ENCODE results near the gene FAM177A1.
"Not testable (repeated sequence)": the region's sequence is repeated elsewhere in the genome, so short reads cannot be mapped to it uniquely, and the experiment has no call there.

The FAM177A1 gene

DNA sequence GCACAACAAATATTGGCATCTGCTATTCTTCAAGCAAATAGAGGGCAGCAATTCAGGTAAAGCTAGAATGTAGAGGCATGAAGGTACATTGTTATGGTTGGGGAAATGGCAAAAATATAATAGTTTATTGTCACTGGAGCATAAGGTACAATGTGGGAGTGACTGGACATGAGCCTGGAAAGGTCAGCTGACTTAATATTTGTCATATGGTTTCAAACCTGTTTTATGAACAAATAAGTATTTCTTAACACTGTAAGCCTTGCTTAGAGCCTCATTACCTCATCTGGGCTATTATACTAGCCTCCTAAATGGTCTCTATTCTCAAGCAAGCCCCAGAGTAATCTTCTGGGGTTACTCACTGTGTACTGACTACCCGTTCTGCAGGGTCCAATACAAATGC, 33.7 kb downstream of the FAM177A1 start:
- POLR2A ChIA-PET, result interaction anchor here (0.6 kb wide), 1 partner anchor 336 kb away, joined by 3 read pairs; no protein-coding TSS in a partner anchor
- Histone ChIP-seq H3K27me3 (replicated peaks in 2 of 5; ENCODE audit: control insufficient read depth in 4 of 5, insufficient read depth in 5 of 5, low read length in 4 of 5) (no peaks in the 10 kb centered on the region), H3K27ac (ENCODE audit: insufficient read depth in 1 of 2, low read depth in 1 of 2, low read length in 2 of 2, poor library complexity in 1 of 2, severe bottlenecking in 2 of 2) (no peak overlapping the region), H3K4me1 (ENCODE audit: control extremely low read depth in 1 of 4, control insufficient read depth in 4 of 4, insufficient read depth in 4 of 4, low read length in 3 of 4) (no peaks in the 10 kb centered on the region), H3K9me3 (ENCODE audit: control extremely low read depth in 1 of 5, control insufficient read depth in 4 of 5, insufficient read depth in 2 of 5, low read depth in 1 of 5, low read length in 4 of 5) (no peaks in the 10 kb centered on the region), H3K36me3 (ENCODE audit: control insufficient read depth in 4 of 4, insufficient read depth in 4 of 4, low read length in 3 of 4) (peaks cover 8 to 37% (median 16%) of the 10 kb centered on the region in 4 experiments), H3K4me3 (ENCODE audit: control insufficient read depth in 1 of 7, extremely low read depth in 1 of 7, insufficient read depth in 4 of 7, low read depth in 2 of 7, low read length in 6 of 7) (no peak overlapping the region)
- no peak for DNase-seq
- CTCF ChIA-PET, result no interaction called here
- no CpG with 5 or more reads among the region's 1 CpG for WGBS (ENCODE audit: insufficient coverage)

DNA sequence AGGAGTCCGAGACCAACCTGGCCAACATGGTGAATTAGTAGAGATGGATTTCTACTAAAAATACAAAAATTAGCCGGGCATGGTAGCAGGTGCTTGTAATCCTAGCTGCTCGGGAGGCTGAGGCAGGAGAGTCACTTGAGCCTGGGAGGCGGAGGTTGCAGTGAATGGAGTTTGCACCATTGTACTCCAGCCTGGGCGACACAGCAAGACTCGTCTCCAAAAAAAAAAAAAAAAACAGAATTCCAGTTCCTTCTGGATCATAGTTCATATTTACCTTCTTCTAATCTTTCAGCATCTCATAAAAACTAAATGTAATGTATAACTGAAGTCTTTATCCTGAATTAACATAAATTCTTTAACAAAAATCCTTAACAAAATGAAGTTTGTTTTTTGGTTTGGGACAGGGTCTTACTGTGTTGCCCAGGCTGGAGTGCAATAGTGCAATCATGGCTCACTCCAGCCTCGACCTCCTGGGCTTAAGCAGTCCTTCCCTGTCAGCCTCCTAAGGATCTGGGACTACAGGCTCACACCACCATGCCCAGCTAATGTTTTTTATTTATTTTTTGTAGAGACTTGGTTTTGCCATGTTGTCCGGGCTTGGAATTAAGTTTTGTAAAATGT, 37.6 kb downstream of the FAM177A1 start:
- no peak for DNase-seq
- 100% methylated on average over 2 of the region's 8 CpGs for WGBS (ENCODE audit: insufficient coverage)
- H3K27me3 ChIP-seq (replicated peaks in 2 of 5; ENCODE audit: control insufficient read depth in 4 of 5, insufficient read depth in 5 of 5, low read length in 4 of 5), result no peaks in the 10 kb centered on the region
- no peaks in the 10 kb centered on the region for H3K9me3 ChIP-seq (ENCODE audit: control extremely low read depth in 1 of 5, control insufficient read depth in 4 of 5, insufficient read depth in 2 of 5, low read depth in 1 of 5, low read length in 4 of 5)
- no peak overlapping the region for H3K4me3 ChIP-seq (ENCODE audit: control insufficient read depth in 1 of 7, extremely low read depth in 1 of 7, insufficient read depth in 4 of 7, low read depth in 2 of 7, low read length in 6 of 7)
- H3K36me3 ChIP-seq (ENCODE audit: control insufficient read depth in 4 of 4, insufficient read depth in 4 of 4, low read length in 3 of 4), result peaks cover 16 to 57% (median 30%) of the 10 kb centered on the region in 4 experiments
- ChIA-PET CTCF (no interaction called here), POLR2A (interaction anchor here (0.6 kb wide), 2 partner anchors 293 to 344 kb away, joined by 3 to 7 read pairs; no protein-coding TSS in a partner anchor)
- no peak overlapping the region for H3K27ac ChIP-seq (ENCODE audit: insufficient read depth in 1 of 2, low read depth in 1 of 2, low read length in 2 of 2, poor library complexity in 1 of 2, severe bottlenecking in 2 of 2)
- no peaks in the 10 kb centered on the region for H3K4me1 ChIP-seq (ENCODE audit: control extremely low read depth in 1 of 4, control insufficient read depth in 4 of 4, insufficient read depth in 4 of 4, low read length in 3 of 4)

DNA sequence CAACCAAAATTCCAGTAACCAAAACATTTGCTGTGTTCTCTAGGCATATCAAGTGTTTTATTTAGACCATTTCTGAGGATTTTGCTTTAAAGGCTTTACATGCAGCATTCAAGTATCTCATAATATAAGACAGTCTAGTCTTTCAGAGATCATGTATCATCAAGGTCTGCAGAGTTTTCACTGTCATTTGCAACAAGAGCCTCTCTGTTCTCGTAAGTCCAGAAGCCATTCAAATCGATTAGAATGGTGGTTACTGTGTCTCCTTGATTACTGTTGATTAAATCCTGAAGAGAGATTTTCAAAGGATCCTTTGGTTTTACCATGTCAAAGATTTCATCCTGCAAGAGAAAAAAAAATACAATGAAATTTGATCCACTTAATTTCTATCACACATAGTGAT, 39.4 kb downstream of the FAM177A1 start:
- ChIA-PET CTCF (no interaction called here), POLR2A (no interaction called here)
- no peaks in the 10 kb centered on the region for H3K27me3 ChIP-seq (replicated peaks in 2 of 5; ENCODE audit: control insufficient read depth in 4 of 5, insufficient read depth in 5 of 5, low read length in 4 of 5)
- H3K9me3 ChIP-seq (ENCODE audit: control extremely low read depth in 1 of 5, control insufficient read depth in 4 of 5, insufficient read depth in 2 of 5, low read depth in 1 of 5, low read length in 4 of 5), result no peaks in the 10 kb centered on the region
- peaks cover 9 to 49% (median 29%) of the 10 kb centered on the region in 4 experiments for H3K36me3 ChIP-seq (ENCODE audit: control insufficient read depth in 4 of 4, insufficient read depth in 4 of 4, low read length in 3 of 4)
- H3K27ac ChIP-seq (ENCODE audit: insufficient read depth in 1 of 2, low read depth in 1 of 2, low read length in 2 of 2, poor library complexity in 1 of 2, severe bottlenecking in 2 of 2), result no peak overlapping the region
- H3K4me1 ChIP-seq (ENCODE audit: control extremely low read depth in 1 of 4, control insufficient read depth in 4 of 4, insufficient read depth in 4 of 4, low read length in 3 of 4), result no peaks in the 10 kb centered on the region
- H3K4me3 ChIP-seq (ENCODE audit: control insufficient read depth in 1 of 7, extremely low read depth in 1 of 7, insufficient read depth in 4 of 7, low read depth in 2 of 7, low read length in 6 of 7), result no peak overlapping the region
- no peak for DNase-seq
- WGBS (ENCODE audit: insufficient coverage), result 83% methylated on average over 1 of the region's 2 CpGs

DNA sequence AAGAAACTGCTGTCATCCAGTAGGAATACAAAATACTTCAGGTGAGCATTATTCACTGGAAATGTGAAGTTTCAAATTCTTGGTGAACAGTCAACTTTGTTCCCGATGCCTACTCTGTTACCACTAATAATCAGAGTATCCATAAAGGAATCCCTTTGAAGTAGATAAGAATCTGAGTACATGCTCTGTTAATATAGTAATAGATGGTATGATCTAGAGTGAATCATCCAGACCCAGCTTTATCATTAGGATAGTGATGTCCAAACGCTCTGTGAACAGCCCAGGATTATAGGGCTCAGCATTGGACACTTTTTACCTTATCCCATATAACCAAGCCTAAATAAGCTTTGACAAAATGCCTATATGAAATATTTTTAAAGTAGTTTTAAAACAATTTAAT, 42.4 kb downstream of the FAM177A1 start:
- Histone ChIP-seq H3K9me3 (ENCODE audit: control extremely low read depth in 1 of 5, control insufficient read depth in 4 of 5, insufficient read depth in 2 of 5, low read depth in 1 of 5, low read length in 4 of 5) (peaks cover 0 to 4% (median 0%) of the 10 kb centered on the region in 5 experiments), H3K36me3 (ENCODE audit: control insufficient read depth in 4 of 4, insufficient read depth in 4 of 4, low read length in 3 of 4) (peaks cover 17 to 61% (median 31%) of the 10 kb centered on the region in 4 experiments), H3K4me3 (ENCODE audit: control insufficient read depth in 1 of 7, extremely low read depth in 1 of 7, insufficient read depth in 4 of 7, low read depth in 2 of 7, low read length in 6 of 7) (no peak overlapping the region), H3K27ac (ENCODE audit: insufficient read depth in 1 of 2, low read depth in 1 of 2, low read length in 2 of 2, poor library complexity in 1 of 2, severe bottlenecking in 2 of 2) (no peak overlapping the region), H3K4me1 (ENCODE audit: control extremely low read depth in 1 of 4, control insufficient read depth in 4 of 4, insufficient read depth in 4 of 4, low read length in 3 of 4) (no peaks in the 10 kb centered on the region), H3K27me3 (replicated peaks in 2 of 5; ENCODE audit: control insufficient read depth in 4 of 5, insufficient read depth in 5 of 5, low read length in 4 of 5) (no peaks in the 10 kb centered on the region)
- POLR2A ChIA-PET, result no interaction called here
- no peak for DNase-seq
- CTCF ChIA-PET, result interaction anchor here (0.6 kb wide), 1 partner anchor 323 kb away, joined by 3 read pairs; no protein-coding TSS in a partner anchor
- no CpG with 5 or more reads among the region's 2 CpGs for WGBS (ENCODE audit: insufficient coverage)

GRCh38 chr14:35094645-35095044, 48.6 kb downstream of the FAM177A1 start:
- H3K27me3 ChIP-seq (replicated peaks in 2 of 5; ENCODE audit: control insufficient read depth in 4 of 5, insufficient read depth in 5 of 5, low read length in 4 of 5); H3K9me3 ChIP-seq (ENCODE audit: control extremely low read depth in 1 of 5, control insufficient read depth in 4 of 5, insufficient read depth in 2 of 5, low read depth in 1 of 5, low read length in 4 of 5); H3K4me1 ChIP-seq (ENCODE audit: control extremely low read depth in 1 of 4, control insufficient read depth in 4 of 4, insufficient read depth in 4 of 4, low read length in 3 of 4); DNase-seq; H3K27ac ChIP-seq (ENCODE audit: insufficient read depth in 1 of 2, low read depth in 1 of 2, low read length in 2 of 2, poor library complexity in 1 of 2, severe bottlenecking in 2 of 2); H3K4me3 ChIP-seq (ENCODE audit: control insufficient read depth in 1 of 7, extremely low read depth in 1 of 7, insufficient read depth in 4 of 7, low read depth in 2 of 7, low read length in 6 of 7): not testable (repeated sequence)
- CTCF ChIA-PET, result interaction anchor here (1.0 kb wide), 1 partner anchor 48 kb away, joined by 3 read pairs; the partner anchor contains the start of gene FAM177A1
- whole genome bisulfite sequencing (ENCODE audit: insufficient coverage), result 100% methylated on average over 4 of the region's 6 CpGs
- POLR2A ChIA-PET, result interaction anchor here (0.6 kb wide), 1 partner anchor 20 kb away, joined by 4 read pairs; no protein-coding TSS in a partner anchor
- peaks cover 7 to 70% (median 30%) of the 10 kb centered on the region in 4 experiments for H3K36me3 ChIP-seq (ENCODE audit: control insufficient read depth in 4 of 4, insufficient read depth in 4 of 4, low read length in 3 of 4)

DNA sequence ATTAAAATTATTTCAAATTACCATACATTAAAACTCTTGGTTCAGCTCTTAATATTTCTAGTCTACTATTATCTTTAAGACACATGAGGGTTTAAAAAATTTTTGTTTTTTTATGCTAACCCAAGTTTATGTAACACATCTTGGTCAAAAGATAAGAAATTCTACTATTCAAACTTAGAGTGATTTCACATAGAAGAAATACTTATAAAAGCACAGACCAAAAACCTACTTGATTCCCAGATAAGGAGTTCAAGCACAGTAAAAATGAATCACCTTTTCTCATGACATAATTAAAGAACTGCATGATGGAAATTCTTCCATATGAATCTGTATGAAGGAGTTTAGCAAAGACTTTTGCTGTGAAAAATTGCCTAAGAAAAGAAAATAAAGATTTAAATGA, 61.8 kb downstream of the FAM177A1 start:
- ChIA-PET POLR2A (no interaction called here), CTCF (interaction anchor here (0.7 to 0.9 kb wide), 2 partner anchors 14 to 314 kb away, joined by 3 read pairs; partner anchors contain the start of gene PPP2R3C)
- peaks cover 22 to 74% (median 48%) of the 10 kb centered on the region in 4 experiments for H3K36me3 ChIP-seq (ENCODE audit: control insufficient read depth in 4 of 4, insufficient read depth in 4 of 4, low read length in 3 of 4)

DNA sequence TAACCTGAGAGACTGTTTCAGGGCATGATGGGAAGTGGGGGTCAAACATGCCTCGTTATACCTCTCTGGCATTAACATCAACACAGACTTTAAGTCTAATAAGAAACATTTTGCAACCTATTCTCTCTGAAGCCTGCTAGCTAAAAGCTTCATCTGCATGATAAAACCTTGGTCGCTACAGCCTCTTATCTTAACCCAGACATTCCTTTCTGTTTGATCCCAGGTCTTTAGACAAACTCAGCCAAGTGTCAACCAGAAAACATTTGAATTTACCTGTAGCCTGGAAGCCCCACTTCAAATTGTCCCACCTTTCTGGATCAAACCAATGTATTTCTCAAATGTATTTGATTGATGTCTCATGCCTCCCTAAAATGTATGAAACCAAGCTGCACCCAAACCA, 66.6 kb downstream of the FAM177A1 start:
- Histone ChIP-seq H3K27ac (ENCODE audit: insufficient read depth in 1 of 2, low read depth in 1 of 2, low read length in 2 of 2, poor library complexity in 1 of 2, severe bottlenecking in 2 of 2) (no peak overlapping the region), H3K27me3 (replicated peaks in 2 of 5; ENCODE audit: control insufficient read depth in 4 of 5, insufficient read depth in 5 of 5, low read length in 4 of 5) (no peaks in the 10 kb centered on the region), H3K36me3 (ENCODE audit: control insufficient read depth in 4 of 4, insufficient read depth in 4 of 4, low read length in 3 of 4) (peaks cover 33 to 70% (median 46%) of the 10 kb centered on the region in 4 experiments), H3K9me3 (ENCODE audit: control extremely low read depth in 1 of 5, control insufficient read depth in 4 of 5, insufficient read depth in 2 of 5, low read depth in 1 of 5, low read length in 4 of 5) (peaks cover 0 to 16% (median 8%) of the 10 kb centered on the region in 5 experiments), H3K4me1 (ENCODE audit: control extremely low read depth in 1 of 4, control insufficient read depth in 4 of 4, insufficient read depth in 4 of 4, low read length in 3 of 4) (no peaks in the 10 kb centered on the region), H3K4me3 (ENCODE audit: control insufficient read depth in 1 of 7, extremely low read depth in 1 of 7, insufficient read depth in 4 of 7, low read depth in 2 of 7, low read length in 6 of 7) (no peak overlapping the region)
- ChIA-PET CTCF (interaction anchor here (0.9 to 2.1 kb wide), 4 partner anchors 11 to 305 kb away, joined by 3 to 6 read pairs (median 3); no protein-coding TSS in a partner anchor), POLR2A (no interaction called here)
- 100% methylated on average over 1 of the region's 2 CpGs for WGBS (ENCODE audit: insufficient coverage)
- no peak for DNase-seq

More for the DNA sequence above, 61.8 kb downstream of the FAM177A1 start:
- H3K4me3 ChIP-seq (ENCODE audit: control insufficient read depth in 1 of 7, extremely low read depth in 1 of 7, insufficient read depth in 4 of 7, low read depth in 2 of 7, low read length in 6 of 7), result no peak overlapping the region
- H3K9me3 ChIP-seq (ENCODE audit: control extremely low read depth in 1 of 5, control insufficient read depth in 4 of 5, insufficient read depth in 2 of 5, low read depth in 1 of 5, low read length in 4 of 5), result peaks cover 0 to 12% (median 8%) of the 10 kb centered on the region in 5 experiments
- no peak overlapping the region for H3K27ac ChIP-seq (ENCODE audit: insufficient read depth in 1 of 2, low read depth in 1 of 2, low read length in 2 of 2, poor library complexity in 1 of 2, severe bottlenecking in 2 of 2)
- no peaks in the 10 kb centered on the region for H3K27me3 ChIP-seq (replicated peaks in 2 of 5; ENCODE audit: control insufficient read depth in 4 of 5, insufficient read depth in 5 of 5, low read length in 4 of 5)
- DNase-seq, result no peak
- H3K4me1 ChIP-seq (ENCODE audit: control extremely low read depth in 1 of 4, control insufficient read depth in 4 of 4, insufficient read depth in 4 of 4, low read length in 3 of 4), result no peaks in the 10 kb centered on the region
